Adrenal gland (tissue), 5 donors: ENCODE data around the gene ZNHIT3.

Source experiments
- POLR2A ChIP-seq, 2 donors: fragments of 450-650 bp; IDR thresholded peaks; one replicate each; pipeline ENCODE4 v1.6.1; 2017; ENCODE audit warnings: antibody characterized with exemption in 2 of 2, mild to moderate bottlenecking in 2 of 2, moderate library complexity in 1 of 2
- TF ChIP-seq, protein P1 (sequence below), 6 experiments: fragments of 450-650 bp in 4 of 6; fragments of 200-600 bp in 2 of 6; sonication (generic) in 1 of 6; IDR thresholded peaks; 1 replicate in 5 of 6; 2 replicates in 1 of 6; pipeline versions ENCODE4 v1.5.1 to v1.8.0; 2016 to 2021; ENCODE audit warnings: antibody characterized with exemption in 6 of 6, mild to moderate bottlenecking in 2 of 6, moderate library complexity in 1 of 6
- donor health status: DM: no; HTN: no; CAD: no.

DNA sequence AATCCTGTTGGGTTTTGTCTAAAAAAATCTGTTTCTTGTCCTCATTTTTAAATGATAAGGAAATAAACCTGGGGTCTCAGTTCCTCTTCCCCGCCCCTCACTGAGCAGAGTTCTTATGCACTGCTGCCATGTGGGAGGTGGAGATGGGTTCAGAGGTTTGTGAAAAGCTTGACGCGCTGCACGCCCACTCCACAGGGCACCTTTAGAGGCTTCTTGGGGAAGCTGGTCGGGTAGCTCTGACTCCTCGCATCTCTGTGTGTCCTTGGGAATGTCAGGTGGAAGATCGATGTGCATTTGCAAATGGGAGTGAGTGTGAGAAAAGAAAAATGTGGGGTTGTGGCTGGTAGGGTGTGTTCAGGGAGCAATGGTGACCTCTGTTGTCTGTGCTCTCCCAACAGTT lies 4.7 kb upstream of the ZNHIT3 start:
- TF ChIP-seq, protein P1, sequence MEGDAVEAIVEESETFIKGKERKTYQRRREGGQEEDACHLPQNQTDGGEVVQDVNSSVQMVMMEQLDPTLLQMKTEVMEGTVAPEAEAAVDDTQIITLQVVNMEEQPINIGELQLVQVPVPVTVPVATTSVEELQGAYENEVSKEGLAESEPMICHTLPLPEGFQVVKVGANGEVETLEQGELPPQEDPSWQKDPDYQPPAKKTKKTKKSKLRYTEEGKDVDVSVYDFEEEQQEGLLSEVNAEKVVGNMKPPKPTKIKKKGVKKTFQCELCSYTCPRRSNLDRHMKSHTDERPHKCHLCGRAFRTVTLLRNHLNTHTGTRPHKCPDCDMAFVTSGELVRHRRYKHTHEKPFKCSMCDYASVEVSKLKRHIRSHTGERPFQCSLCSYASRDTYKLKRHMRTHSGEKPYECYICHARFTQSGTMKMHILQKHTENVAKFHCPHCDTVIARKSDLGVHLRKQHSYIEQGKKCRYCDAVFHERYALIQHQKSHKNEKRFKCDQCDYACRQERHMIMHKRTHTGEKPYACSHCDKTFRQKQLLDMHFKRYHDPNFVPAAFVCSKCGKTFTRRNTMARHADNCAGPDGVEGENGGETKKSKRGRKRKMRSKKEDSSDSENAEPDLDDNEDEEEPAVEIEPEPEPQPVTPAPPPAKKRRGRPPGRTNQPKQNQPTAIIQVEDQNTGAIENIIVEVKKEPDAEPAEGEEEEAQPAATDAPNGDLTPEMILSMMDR (IDR thresholded peaks at IDR 0.05) = no peak
- no peak for TF ChIP-seq POLR2A (IDR thresholded peaks at IDR 0.05)
